Activated B cell treated with CpG ODN at 0.5 μM for 24 hours (primary cell): ENCODE results near the gene CD163. TPM values are rescaled to one million over a fixed set of nuclear protein-coding genes. Genes with fewer than 3 reads are reported as not detected.

ENCODE experiments used
- ATAC-seq: fragments of 200-7000 bp; cut with Tn5 transposase; one replicate; pipeline ENCODE4 v1.10.0; 2021; ENCODE audit warnings: low read depth, mild to moderate bottlenecking, moderate library complexity
- CTCF ChIA-PET: fragments of 350-600 bp; sonication (Branson Sonifier 250); formaldehyde crosslinking; loops from one replicate; lab custom pipeline; 2021; ENCODE audit warnings: antibody characterized with exemption; lab: Charles Lee
- POLR2A ChIA-PET: fragments of 350-600 bp; sonication (Branson Sonifier 250); formaldehyde crosslinking; loops from one replicate; lab custom pipeline; 2021; ENCODE audit warnings: antibody characterized with exemption; lab: Charles Lee
- DNase-seq: peaks from one replicate; pipeline ENCODE4 v3.0.0; 2022
- H3K27ac Mint-ChIP-seq: one replicate; pipeline ENCODE4 v1.8.0; 2020; ENCODE audit warnings: mixed read lengths
- H3K27me3 Mint-ChIP-seq: one replicate; pipeline ENCODE4 v1.8.0; 2021; ENCODE audit warnings: mixed read lengths
- H3K36me3 Mint-ChIP-seq: one replicate; pipeline ENCODE4 v1.8.0; 2021; ENCODE audit warnings: low read depth, mixed read lengths
- H3K4me1 Mint-ChIP-seq: one replicate; pipeline ENCODE4 v1.8.0; 2021; ENCODE audit warnings: mixed read lengths
- H3K4me3 Mint-ChIP-seq: one replicate; pipeline ENCODE4 v1.8.0; 2020; ENCODE audit warnings: mild to moderate bottlenecking, mixed read lengths
- H3K9me3 Mint-ChIP-seq: one replicate; pipeline ENCODE4 v1.8.0; 2020; ENCODE audit warnings: mixed read lengths
- intact Hi-C: fragments of 100-400 bp; cut with micrococcal nuclease; formaldehyde crosslinking; loops from one replicate; pipeline ENCODE4 v1.15.1; 2024
- total RNA-seq: library from RNA; stranded (reverse); gene quantifications from 2 replicates; pipeline ENCODE4 v1.2.3, GENCODE V29; 2022
- TF ChIP-seq, protein P1 (sequence below): fragments of 200-600 bp; IDR thresholded peaks from one replicate; pipeline ENCODE4 v1.8.0; 2022; ENCODE audit warnings: antibody characterized with exemption, mild to moderate bottlenecking

CD163 gene
- total RNA-seq, 1 donor from 2014 or later, result 0.80 TPM

DNA sequence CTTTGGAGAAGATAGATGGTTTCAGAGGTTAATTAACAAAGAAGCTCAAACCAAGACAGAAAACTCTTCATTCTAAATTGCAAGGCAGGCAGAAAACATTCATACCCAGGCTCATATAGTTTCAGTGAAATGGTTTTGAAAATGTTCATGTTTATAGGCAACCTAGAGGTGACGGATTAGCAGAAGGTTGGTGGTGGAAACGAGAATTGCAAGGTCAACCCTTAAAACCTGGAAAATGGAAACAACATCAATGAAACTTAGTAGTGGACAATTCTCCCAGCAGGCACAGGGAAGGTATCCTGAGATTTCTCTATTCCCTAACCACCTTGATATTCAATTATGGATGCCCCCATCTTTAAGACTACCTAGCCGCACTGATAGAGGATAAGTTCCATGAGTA is 965 bp downstream of the CD163 start:
- Mint-ChIP-seq H3K9me3 (peaks cover 2% of the 10 kb centered on the region), H3K4me3 (no peak overlapping the region), H3K27me3 (peaks cover 3% of the 10 kb centered on the region), H3K4me1 (no peaks in the 10 kb centered on the region), H3K36me3 (no peaks in the 10 kb centered on the region), H3K27ac (no peak overlapping the region)
- ATAC-seq, result no peak
- intact Hi-C loops, result no loop called here
- CTCF ChIA-PET, result no interaction called here
- TF ChIP-seq, protein P1, sequence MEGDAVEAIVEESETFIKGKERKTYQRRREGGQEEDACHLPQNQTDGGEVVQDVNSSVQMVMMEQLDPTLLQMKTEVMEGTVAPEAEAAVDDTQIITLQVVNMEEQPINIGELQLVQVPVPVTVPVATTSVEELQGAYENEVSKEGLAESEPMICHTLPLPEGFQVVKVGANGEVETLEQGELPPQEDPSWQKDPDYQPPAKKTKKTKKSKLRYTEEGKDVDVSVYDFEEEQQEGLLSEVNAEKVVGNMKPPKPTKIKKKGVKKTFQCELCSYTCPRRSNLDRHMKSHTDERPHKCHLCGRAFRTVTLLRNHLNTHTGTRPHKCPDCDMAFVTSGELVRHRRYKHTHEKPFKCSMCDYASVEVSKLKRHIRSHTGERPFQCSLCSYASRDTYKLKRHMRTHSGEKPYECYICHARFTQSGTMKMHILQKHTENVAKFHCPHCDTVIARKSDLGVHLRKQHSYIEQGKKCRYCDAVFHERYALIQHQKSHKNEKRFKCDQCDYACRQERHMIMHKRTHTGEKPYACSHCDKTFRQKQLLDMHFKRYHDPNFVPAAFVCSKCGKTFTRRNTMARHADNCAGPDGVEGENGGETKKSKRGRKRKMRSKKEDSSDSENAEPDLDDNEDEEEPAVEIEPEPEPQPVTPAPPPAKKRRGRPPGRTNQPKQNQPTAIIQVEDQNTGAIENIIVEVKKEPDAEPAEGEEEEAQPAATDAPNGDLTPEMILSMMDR, result no peak
- POLR2A ChIA-PET, result no interaction called here
- no peak for DNase-seq

DNA sequence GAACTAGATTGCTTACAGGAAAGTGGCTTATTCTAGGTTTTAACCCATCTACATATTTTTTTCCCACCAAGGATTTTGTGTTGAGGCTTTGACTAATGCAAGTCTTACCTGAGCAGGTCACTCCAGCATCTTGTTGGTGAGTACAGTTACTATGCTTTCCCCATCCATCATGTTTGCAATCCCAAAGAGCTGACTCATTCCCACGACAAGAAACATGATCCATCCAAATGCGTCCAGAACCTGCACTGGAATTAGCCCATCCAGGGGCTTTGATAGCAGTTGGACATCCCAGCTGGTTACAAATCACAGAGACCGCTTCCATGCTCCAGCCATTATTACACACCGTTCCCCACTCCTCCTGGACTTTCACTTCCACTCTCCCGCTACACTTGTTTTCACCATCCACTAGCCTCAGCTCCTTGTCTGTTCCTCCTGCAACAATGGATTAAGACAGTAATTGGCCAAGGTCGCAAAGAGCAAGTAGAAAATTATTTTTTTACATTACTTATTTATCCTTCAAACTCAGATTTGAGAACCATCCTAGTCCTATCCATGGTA is 2.5 kb downstream of the CD163 start:
- Mint-ChIP-seq H3K4me1 (no peaks in the 10 kb centered on the region), H3K36me3 (no peaks in the 10 kb centered on the region), H3K4me3 (no peak overlapping the region)

DNA sequence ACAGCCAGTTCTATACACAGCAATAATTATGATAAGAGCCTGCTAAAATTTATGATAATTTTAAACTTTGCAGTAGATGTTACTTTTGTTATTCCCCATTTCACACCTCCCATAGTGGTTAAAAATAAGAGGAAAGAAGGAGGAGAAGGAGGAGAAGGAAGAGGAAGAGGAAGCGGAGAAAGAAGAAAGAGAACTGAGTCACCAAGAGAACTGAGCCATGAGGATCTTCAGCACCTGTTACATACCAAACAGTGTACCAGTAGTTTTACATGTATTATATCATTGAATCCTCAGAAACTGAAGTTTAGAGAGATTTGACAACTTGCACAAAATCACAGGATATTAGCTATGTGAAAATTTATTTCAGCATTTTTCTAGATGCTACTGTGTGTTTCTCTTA is 3.9 kb downstream of the CD163 start:
- Mint-ChIP-seq H3K4me1 (no peaks in the 10 kb centered on the region), H3K4me3 (no peak overlapping the region), H3K27me3 (peaks cover 11% of the 10 kb centered on the region), H3K36me3 (no peaks in the 10 kb centered on the region), H3K27ac (no peak overlapping the region), H3K9me3 (peaks cover 5% of the 10 kb centered on the region)
- intact Hi-C loops, result no loop called here
- CTCF ChIA-PET, result no interaction called here
- TF ChIP-seq, protein P1, result no peak
- DNase-seq (no peak), ATAC-seq (no peak)
- POLR2A ChIA-PET, result no interaction called here

More for the DNA sequence above, 2.5 kb downstream of the CD163 start:
- Mint-ChIP-seq H3K9me3 (peaks cover 2% of the 10 kb centered on the region), H3K27ac (no peak overlapping the region), H3K27me3 (peaks cover 8% of the 10 kb centered on the region)
- ChIA-PET CTCF (no interaction called here), POLR2A (no interaction called here)
- TF ChIP-seq, protein P1, result no peak
- intact Hi-C loops, result no loop called here
- ATAC-seq (no peak), DNase-seq (no peak)

DNA sequence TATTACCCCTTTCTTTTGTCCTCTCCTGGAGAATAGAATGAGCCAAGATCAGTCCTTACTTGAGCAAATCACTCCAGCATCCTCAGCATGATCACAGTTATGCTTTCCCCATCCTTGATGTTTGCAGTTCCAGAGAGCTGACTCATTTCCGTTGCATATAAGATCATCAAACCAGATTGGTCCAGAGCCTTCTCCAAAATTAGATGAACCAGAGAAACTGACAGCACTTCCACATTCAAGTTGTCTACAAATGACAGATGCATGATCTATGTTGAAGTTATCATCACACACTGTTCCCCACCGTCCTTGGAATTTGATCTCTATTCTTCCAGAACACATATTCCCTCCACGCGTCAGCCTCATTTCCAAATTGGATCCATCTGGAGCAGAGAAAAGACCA is 4.8 kb downstream of the CD163 start:
- no peak overlapping the region for H3K27ac Mint-ChIP-seq
- POLR2A ChIA-PET, result no interaction called here
- no peaks in the 10 kb centered on the region for H3K4me1 Mint-ChIP-seq
- no peak for DNase-seq
- TF ChIP-seq, protein P1, result no peak
- CTCF ChIA-PET, result no interaction called here
- H3K36me3 Mint-ChIP-seq, result no peaks in the 10 kb centered on the region
- peaks cover 3% of the 10 kb centered on the region for H3K9me3 Mint-ChIP-seq
- intact Hi-C loops, result no loop called here
- H3K27me3 Mint-ChIP-seq, result peaks cover 11% of the 10 kb centered on the region
- no peak overlapping the region for H3K4me3 Mint-ChIP-seq
- ATAC-seq, result no peak

DNA sequence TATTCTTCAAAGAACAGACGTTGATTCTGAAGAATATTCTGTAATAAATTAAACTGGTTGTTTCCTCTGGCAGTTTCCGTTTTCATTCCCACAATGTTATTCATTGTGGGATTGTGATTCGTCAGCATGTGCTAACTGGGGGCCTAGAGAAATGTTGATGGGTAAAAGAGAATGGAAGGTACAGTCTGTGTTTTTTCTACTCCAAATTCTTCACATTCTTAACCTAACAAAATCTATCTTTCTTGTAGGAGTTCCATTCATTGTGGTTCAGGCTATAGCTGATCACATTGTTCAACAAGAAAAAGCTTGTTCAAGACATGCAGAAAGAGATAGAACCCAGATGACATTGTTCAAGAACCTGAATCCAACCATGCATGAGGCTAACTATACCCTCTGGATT is 5.9 kb downstream of the CD163 start:
- ATAC-seq (no peak), DNase-seq (no peak)
- Mint-ChIP-seq H3K27me3 (peaks cover 11% of the 10 kb centered on the region), H3K4me3 (no peak overlapping the region), H3K9me3 (peaks cover 3% of the 10 kb centered on the region), H3K4me1 (no peaks in the 10 kb centered on the region), H3K36me3 (no peaks in the 10 kb centered on the region), H3K27ac (no peak overlapping the region)
- intact Hi-C loops, result no loop called here
- TF ChIP-seq, protein P1, result no peak
- ChIA-PET CTCF (no interaction called here), POLR2A (no interaction called here)
